Measurements from ENCODE around the gene AXIN2. TPM values are rescaled to one million over a fixed set of nuclear protein-coding genes. Genes with fewer than 3 reads are reported as not detected.

Gene AXIN2
- polyA plus RNA-seq, 3 donors = 0.10 TPM; not detected in 2

DNA sequence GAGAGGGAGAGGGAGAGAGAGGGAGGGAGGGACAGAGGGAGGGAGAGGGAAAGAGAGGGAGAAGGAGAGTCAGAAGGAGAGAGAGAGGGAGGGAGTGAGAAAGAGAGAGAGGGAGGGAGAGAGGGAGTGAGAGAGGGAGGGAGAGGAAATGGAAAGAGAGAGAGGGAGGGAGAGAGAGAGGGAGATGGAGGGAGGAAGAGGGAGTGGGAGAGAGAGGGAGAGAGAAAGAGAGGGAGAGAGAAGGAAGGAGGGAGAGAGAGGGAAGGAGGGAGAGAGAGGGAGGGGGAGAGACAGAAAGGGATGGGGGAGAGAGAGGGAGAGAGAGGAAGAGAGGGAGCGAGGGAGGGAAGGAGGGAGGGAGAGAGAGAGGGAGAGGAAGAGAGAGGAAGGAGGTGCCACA lies 72.8 kb downstream of the AXIN2 start:
- no peaks in the 10 kb centered on the region for H3K27me3 ChIP-seq (ENCODE audit: control insufficient read depth in 2 of 2, insufficient read depth in 2 of 2, low read length in 2 of 2)
- H3K4me3 Mint-ChIP-seq = no peak overlapping the region
- H3K36me3 Mint-ChIP-seq = no peaks in the 10 kb centered on the region
- peaks cover 2 to 16% (median 5%) of the 10 kb centered on the region in 3 donors for H3K27me3 Mint-ChIP-seq (ENCODE audit: low read depth in 3 of 3)
- H3K9ac ChIP-seq (ENCODE audit: insufficient read depth, low read length, poor library complexity, severe bottlenecking) = no peak overlapping the region
- no peaks in the 10 kb centered on the region for H3K4me1 Mint-ChIP-seq
- H3K36me3 ChIP-seq (replicated peaks in 1 of 2; ENCODE audit: control insufficient read depth in 1 of 2, insufficient read depth in 2 of 2, low read length in 2 of 2) = no peaks in the 10 kb centered on the region
- H3K9me3 ChIP-seq (replicated peaks in 1 of 2; ENCODE audit: control insufficient read depth in 1 of 2, insufficient read depth in 1 of 2, low read length in 2 of 2) = no peaks in the 10 kb centered on the region
- H3K9me3 Mint-ChIP-seq = peaks cover 0 to 6% (median 4%) of the 10 kb centered on the region in 7 donors
- no peak overlapping the region for H3K27ac Mint-ChIP-seq
- no peaks in the 10 kb centered on the region for H3K79me2 ChIP-seq (ENCODE audit: insufficient read depth, low read length)
- no peak overlapping the region for H3K27ac ChIP-seq (ENCODE audit: low read depth in 1 of 2, low read length in 2 of 2)
- H3K4me1 ChIP-seq (ENCODE audit: control insufficient read depth in 1 of 2, insufficient read depth in 2 of 2, low read length in 2 of 2) = no peaks in the 10 kb centered on the region
- H4K20me1 ChIP-seq (ENCODE audit: insufficient read depth, low read length) = no peaks in the 10 kb centered on the region
- H2AFZ ChIP-seq (ENCODE audit: insufficient read depth, low read depth, low read length, poor library complexity, severe bottlenecking) = no peak overlapping the region
- TF ChIP-seq, protein P1, sequence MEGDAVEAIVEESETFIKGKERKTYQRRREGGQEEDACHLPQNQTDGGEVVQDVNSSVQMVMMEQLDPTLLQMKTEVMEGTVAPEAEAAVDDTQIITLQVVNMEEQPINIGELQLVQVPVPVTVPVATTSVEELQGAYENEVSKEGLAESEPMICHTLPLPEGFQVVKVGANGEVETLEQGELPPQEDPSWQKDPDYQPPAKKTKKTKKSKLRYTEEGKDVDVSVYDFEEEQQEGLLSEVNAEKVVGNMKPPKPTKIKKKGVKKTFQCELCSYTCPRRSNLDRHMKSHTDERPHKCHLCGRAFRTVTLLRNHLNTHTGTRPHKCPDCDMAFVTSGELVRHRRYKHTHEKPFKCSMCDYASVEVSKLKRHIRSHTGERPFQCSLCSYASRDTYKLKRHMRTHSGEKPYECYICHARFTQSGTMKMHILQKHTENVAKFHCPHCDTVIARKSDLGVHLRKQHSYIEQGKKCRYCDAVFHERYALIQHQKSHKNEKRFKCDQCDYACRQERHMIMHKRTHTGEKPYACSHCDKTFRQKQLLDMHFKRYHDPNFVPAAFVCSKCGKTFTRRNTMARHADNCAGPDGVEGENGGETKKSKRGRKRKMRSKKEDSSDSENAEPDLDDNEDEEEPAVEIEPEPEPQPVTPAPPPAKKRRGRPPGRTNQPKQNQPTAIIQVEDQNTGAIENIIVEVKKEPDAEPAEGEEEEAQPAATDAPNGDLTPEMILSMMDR (IDR thresholded peaks at IDR 0.05) = no peak
- H3K4me3 ChIP-seq (replicated peaks in 1 of 3; ENCODE audit: low read depth in 2 of 3, low read length in 3 of 3) = no peak overlapping the region
- WGBS (ENCODE audit: insufficient coverage) = no CpG with 5 or more reads among the region's 1 CpG
- no peak overlapping the region for H3K4me2 ChIP-seq (replicated peaks; ENCODE audit: extremely low read depth, low read length, poor library complexity, severe bottlenecking)
- no peak for DNase-seq
- intact Hi-C loops (cut with micrococcal nuclease) = no loop called here

DNA sequence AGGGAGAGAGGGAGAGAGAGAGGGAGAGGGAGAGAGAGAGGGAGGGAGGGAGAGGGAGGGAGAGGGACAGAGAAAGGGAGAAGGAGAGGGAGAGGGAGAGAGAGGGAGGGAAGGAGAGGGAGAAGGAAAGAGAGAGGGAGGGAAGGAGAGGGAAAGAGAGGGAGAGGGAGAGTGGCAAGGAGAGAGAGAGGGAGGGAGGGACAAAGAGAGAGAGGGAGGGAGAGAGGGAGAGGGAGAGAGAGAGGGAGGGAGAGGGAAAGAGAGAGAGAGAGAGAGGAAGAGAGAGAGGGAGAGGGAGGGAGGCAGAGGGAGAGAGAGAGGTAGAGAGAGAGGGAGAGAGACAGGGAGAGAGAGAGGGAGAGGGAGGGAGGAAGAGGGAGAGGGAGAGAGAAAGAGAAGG lies 73.5 kb downstream of the AXIN2 start:
- Mint-ChIP-seq H3K27ac (no peak overlapping the region), H3K4me1 (no peaks in the 10 kb centered on the region), H3K9me3 (peaks cover 0 to 10% (median 5%) of the 10 kb centered on the region in 7 donors), H3K4me3 (no peak overlapping the region), H3K27me3 (ENCODE audit: low read depth in 3 of 3) (peaks cover 2 to 11% (median 3%) of the 10 kb centered on the region in 3 donors), H3K36me3 (no peaks in the 10 kb centered on the region)
- H3K27ac ChIP-seq (ENCODE audit: low read depth in 1 of 2, low read length in 2 of 2) = no peak overlapping the region
- H3K4me2 ChIP-seq (replicated peaks; ENCODE audit: extremely low read depth, low read length, poor library complexity, severe bottlenecking) = no peak overlapping the region
- DNase-seq = no peak
- H3K9me3 ChIP-seq (replicated peaks in 1 of 2; ENCODE audit: control insufficient read depth in 1 of 2, insufficient read depth in 1 of 2, low read length in 2 of 2) = no peaks in the 10 kb centered on the region
- H3K9ac ChIP-seq (ENCODE audit: insufficient read depth, low read length, poor library complexity, severe bottlenecking) = no peak overlapping the region
- H3K27me3 ChIP-seq (ENCODE audit: control insufficient read depth in 2 of 2, insufficient read depth in 2 of 2, low read length in 2 of 2) = no peaks in the 10 kb centered on the region
- no peaks in the 10 kb centered on the region for H3K79me2 ChIP-seq (ENCODE audit: insufficient read depth, low read length)
- intact Hi-C loops (cut with micrococcal nuclease) = no loop called here
- H4K20me1 ChIP-seq (ENCODE audit: insufficient read depth, low read length) = no peaks in the 10 kb centered on the region
- H2AFZ ChIP-seq (ENCODE audit: insufficient read depth, low read depth, low read length, poor library complexity, severe bottlenecking) = no peak overlapping the region
- H3K4me1 ChIP-seq (ENCODE audit: control insufficient read depth in 1 of 2, insufficient read depth in 2 of 2, low read length in 2 of 2) = no peaks in the 10 kb centered on the region
- no peaks in the 10 kb centered on the region for H3K36me3 ChIP-seq (replicated peaks in 1 of 2; ENCODE audit: control insufficient read depth in 1 of 2, insufficient read depth in 2 of 2, low read length in 2 of 2)
- no peak overlapping the region for H3K4me3 ChIP-seq (replicated peaks in 1 of 3; ENCODE audit: low read depth in 2 of 3, low read length in 3 of 3)
- TF ChIP-seq, protein P1 (IDR thresholded peaks at IDR 0.05) = no peak
